ENCODE measurements around the gene FAM83C. TPM values are rescaled to one million over a fixed set of nuclear protein-coding genes. Genes with fewer than 3 reads are reported as not detected.

The FAM83C gene
- total RNA-seq, 1 experiment from 2014 or later, result not detected

DNA sequence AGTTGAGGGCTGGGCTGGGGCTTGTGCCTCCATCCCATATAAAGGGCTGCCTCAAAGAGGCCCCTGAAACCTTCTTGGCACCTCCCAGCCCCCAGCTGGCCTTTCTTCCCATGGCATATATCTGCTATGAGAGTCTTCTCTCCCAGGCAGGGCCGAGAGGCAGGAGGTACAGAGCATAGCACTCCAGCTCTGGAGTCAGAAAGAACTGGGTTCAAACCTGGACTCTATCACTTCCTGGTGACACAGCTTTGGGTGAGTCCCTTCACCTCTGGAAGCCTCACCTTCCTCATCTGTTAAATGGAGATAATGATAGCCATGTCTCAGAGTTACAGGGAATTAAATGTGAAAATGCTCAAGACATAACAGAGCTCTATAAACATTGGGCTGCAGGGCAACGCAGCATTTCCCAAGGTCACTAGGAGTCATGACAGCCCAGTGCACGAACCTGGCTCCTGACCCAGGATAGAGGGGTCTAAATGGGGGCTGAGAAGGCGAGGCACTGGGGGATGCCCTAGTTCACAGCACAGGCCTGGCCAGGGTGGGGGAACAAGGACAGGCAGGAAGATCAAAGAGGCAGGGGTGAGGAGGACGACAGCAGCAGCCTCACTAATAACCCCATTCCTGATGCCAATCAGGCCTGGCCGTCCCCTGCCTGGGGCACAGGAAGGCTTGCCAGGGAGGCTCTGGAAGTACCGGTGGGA lies 1.9 kb downstream of the FAM83C start:
- POLR2A ChIA-PET (ENCODE audit: low non-redundant PET), result no interaction called here
- no peak for TF ChIP-seq EZH2 (IDR thresholded peaks at IDR 0.05; ENCODE audit: borderline replicate concordance, low read depth, low read length, poor library complexity, severe bottlenecking)
- no peak for TF ChIP-seq CTCF (conservative IDR thresholded peaks at IDR 0.05; ENCODE audit: low read depth, low read length)
- Histone ChIP-seq H3K27ac (ENCODE audit: low read depth, low read length, poor library complexity, severe bottlenecking) (no peak overlapping the region), H3K4me3 (ENCODE audit: low read depth, low read length, poor library complexity, severe bottlenecking) (no peak overlapping the region), H3K4me1 (ENCODE audit: insufficient read depth, low read length, poor library complexity, severe bottlenecking) (no peaks in the 10 kb centered on the region), H3K9me3 (ENCODE audit: low read depth, low read length, poor library complexity, severe bottlenecking) (no peaks in the 10 kb centered on the region), H3K36me3 (ENCODE audit: insufficient read depth, low read length, poor library complexity, severe bottlenecking) (no peaks in the 10 kb centered on the region), H3K27me3 (replicated peaks; ENCODE audit: insufficient read depth, low read depth, low read length, poor library complexity) (no peaks in the 10 kb centered on the region)
- BruUV-seq (replicated peaks), result no TSS peak
- no peak for DNase-seq (ENCODE audit: low spot score)
- CTCF ChIA-PET, result no interaction called here
- intact Hi-C loops (cut with micrococcal nuclease; ENCODE audit: unreplicated experiment), result no loop called here

DNA sequence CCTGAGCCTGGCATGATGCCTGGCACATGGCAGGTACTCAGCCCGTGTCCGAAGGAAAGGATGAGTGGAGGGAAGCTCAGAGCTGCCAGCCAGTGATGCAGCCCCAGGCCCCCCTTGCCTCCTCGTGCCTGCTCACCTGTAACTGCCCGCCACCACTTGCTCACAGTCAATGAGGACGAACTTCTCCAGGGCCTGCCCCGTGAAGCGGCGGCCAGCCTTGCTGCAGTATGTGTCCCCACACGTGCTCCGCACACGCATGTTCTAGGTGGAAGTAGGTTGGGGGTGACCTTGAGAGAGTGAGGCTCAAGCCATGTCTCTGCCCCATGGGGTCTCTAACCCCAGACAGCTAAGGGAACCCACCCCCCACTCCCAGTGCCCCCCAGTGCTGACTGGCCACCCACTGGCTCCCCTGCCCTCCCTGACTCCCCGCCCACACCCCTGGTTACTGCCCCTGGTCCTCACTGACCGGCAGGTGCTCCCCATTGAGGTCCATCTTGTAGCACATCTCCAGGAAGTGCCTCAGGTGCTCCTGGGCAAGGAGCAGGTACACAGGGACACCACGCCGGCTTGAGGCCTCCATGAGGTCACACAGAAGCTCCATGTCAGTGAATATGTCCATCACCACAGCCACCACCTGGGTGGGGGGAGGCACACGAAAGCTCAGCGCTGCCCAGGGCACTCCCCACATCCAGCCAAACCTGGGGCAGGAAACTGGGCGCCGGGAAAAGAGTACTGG lies 3.7 kb downstream of the FAM83C start:
- intact Hi-C loops (cut with micrococcal nuclease; ENCODE audit: unreplicated experiment), result no loop called here
- Histone ChIP-seq H3K9me3 (ENCODE audit: low read depth, low read length, poor library complexity, severe bottlenecking) (no peaks in the 10 kb centered on the region), H3K4me3 (ENCODE audit: low read depth, low read length, poor library complexity, severe bottlenecking) (no peak overlapping the region), H3K27me3 (replicated peaks; ENCODE audit: insufficient read depth, low read depth, low read length, poor library complexity) (no peaks in the 10 kb centered on the region), H3K27ac (ENCODE audit: low read depth, low read length, poor library complexity, severe bottlenecking) (no peak overlapping the region), H3K36me3 (ENCODE audit: insufficient read depth, low read length, poor library complexity, severe bottlenecking) (no peaks in the 10 kb centered on the region), H3K4me1 (ENCODE audit: insufficient read depth, low read length, poor library complexity, severe bottlenecking) (peaks cover 3% of the 10 kb centered on the region)
- BruUV-seq (replicated peaks), result no TSS peak
- TF ChIP-seq CTCF (conservative IDR thresholded peaks at IDR 0.05; ENCODE audit: low read depth, low read length) (no peak), EZH2 (IDR thresholded peaks at IDR 0.05; ENCODE audit: borderline replicate concordance, low read depth, low read length, poor library complexity, severe bottlenecking) (no peak)
- CTCF ChIA-PET, result no interaction called here
- POLR2A ChIA-PET (ENCODE audit: low non-redundant PET), result no interaction called here
- DNase-seq (ENCODE audit: low spot score), result no peak

GRCh38 chr20:35287509-35288324 lies 4.5 kb downstream of the FAM83C start:
- Histone ChIP-seq H3K4me3 (ENCODE audit: low read depth, low read length, poor library complexity, severe bottlenecking) (no peak overlapping the region), H3K4me1 (ENCODE audit: insufficient read depth, low read length, poor library complexity, severe bottlenecking) (peaks cover 7% of the 10 kb centered on the region), H3K27ac (ENCODE audit: low read depth, low read length, poor library complexity, severe bottlenecking) (no peak overlapping the region), H3K9me3 (ENCODE audit: low read depth, low read length, poor library complexity, severe bottlenecking) (no peaks in the 10 kb centered on the region), H3K27me3 (replicated peaks; ENCODE audit: insufficient read depth, low read depth, low read length, poor library complexity) (no peaks in the 10 kb centered on the region), H3K36me3 (ENCODE audit: insufficient read depth, low read length, poor library complexity, severe bottlenecking) (peaks cover 3% of the 10 kb centered on the region)
- no peak for DNase-seq (ENCODE audit: low spot score)
- POLR2A ChIA-PET (ENCODE audit: low non-redundant PET), result interaction anchor here (0.6 kb wide), 1 partner anchor 395 kb away, joined by 4 read pairs; no protein-coding TSS in a partner anchor
- CTCF ChIA-PET, result no interaction called here
- intact Hi-C loops (cut with micrococcal nuclease; ENCODE audit: unreplicated experiment), result no loop called here
- TF ChIP-seq EZH2 (IDR thresholded peaks at IDR 0.05; ENCODE audit: borderline replicate concordance, low read depth, low read length, poor library complexity, severe bottlenecking) (no peak), CTCF (conservative IDR thresholded peaks at IDR 0.05; ENCODE audit: low read depth, low read length) (no peak)
- no TSS peak for BruUV-seq (replicated peaks)

All from A673 (cell line).